GM19193 (cell line): ENCODE data around the gene MACROH2A1.

Source experiments
- POLR2A ChIP-seq: IDR thresholded peaks from 4 replicates; pipeline ENCODE4 v1.6.1; 2011; ENCODE audit not compliant: insufficient read depth, insufficient read length; ENCODE audit errors: extremely low read depth

Gene MACROH2A1

GRCh38 chr5:135382106-135382790 is 16.8 kb downstream of the MACROH2A1 start:
- no peak for TF ChIP-seq POLR2A

- no peak for TF ChIP-seq POLR2A
These were observed 19.9 kb downstream of the MACROH2A1 start for GRCh38 chr5:135379046-135379654.

- no peak for TF ChIP-seq POLR2A
These were observed 21.0 kb downstream of the MACROH2A1 start for GRCh38 chr5:135377751-135378680.

- TF ChIP-seq POLR2A, result no peak
These were observed 21.9 kb downstream of the MACROH2A1 start for GRCh38 chr5:135376961-135377624.

- no peak for TF ChIP-seq POLR2A
These were observed 23.8 kb downstream of the MACROH2A1 start for GRCh38 chr5:135375040-135375793.

- no peak for TF ChIP-seq POLR2A
These were observed 25.1 kb downstream of the MACROH2A1 start for GRCh38 chr5:135373736-135374515.

- TF ChIP-seq POLR2A, result no peak
These were observed 26.2 kb downstream of the MACROH2A1 start for GRCh38 chr5:135372654-135373381.

GRCh38 chr5:135371622-135372232 is 27.3 kb downstream of the MACROH2A1 start:
- TF ChIP-seq POLR2A, result no peak

- TF ChIP-seq POLR2A, result no peak
These were observed 29.1 kb downstream of the MACROH2A1 start for GRCh38 chr5:135369952-135370351.

GRCh38 chr5:135367554-135367953 is 31.5 kb downstream of the MACROH2A1 start:
- no peak for TF ChIP-seq POLR2A

GRCh38 chr5:135367076-135367475 is 32.0 kb downstream of the MACROH2A1 start:
- TF ChIP-seq POLR2A, result no peak

GRCh38 chr5:135365281-135365680 is 33.8 kb downstream of the MACROH2A1 start:
- no peak for TF ChIP-seq POLR2A
